Right ventricle myocardium inferior (tissue), 1 donor: ENCODE results near the gene ACSM6. TPM values are rescaled to one million over a fixed set of nuclear protein-coding genes. Genes with fewer than 3 reads are reported as not detected.

ENCODE experiments used
- ATAC-seq: fragments of 200-7000 bp; cut with Tn5 transposase; one replicate; pipeline ENCODE4 v1.9.1; 2020; ENCODE audit warnings: mild to moderate bottlenecking, moderate library complexity
- DNase-seq: peaks from one replicate; pipeline ENCODE4 v3.0.0; 2021; ENCODE audit errors: missing footprints
- intact Hi-C: fragments of 100-400 bp; cut with DNase I; formaldehyde crosslinking; loops from one replicate; pipeline ENCODE4 v1.11.0; 2022
- total RNA-seq: library from RNA; stranded (reverse); fragmentation: NEBNext Ultra II Directional; extraction: Animal tissue kit (Norgen Biotek cat#: 25700); gene quantifications from one replicate; pipeline ENCODE4 v1.2.1, GENCODE V29; 2021
- donor health status: DM: no; HTN: yes; CAD: no; lungs with severe emphysema.

Gene ACSM6
- total RNA-seq, 1 donor from 2014 or later: not detected

GRCh38 chr10:95240811-95241210, 46.8 kb downstream of the ACSM6 start:
- DNase-seq: no peak
- no peak for ATAC-seq
- intact Hi-C loops: loop anchor here (10.0 kb wide), 1 partner anchor 364 kb away; no protein-coding TSS in a partner anchor

- DNase-seq: no peak
- peak; percentile 30 for ATAC-seq
- intact Hi-C loops: loop anchor here (10.0 kb wide), 1 partner anchor 363 kb away; no protein-coding TSS in a partner anchor
These were observed 47.5 kb downstream of the ACSM6 start for GRCh38 chr10:95241533-95241932.

- intact Hi-C loops: loop anchor here (10.0 kb wide), 1 partner anchor 362 kb away; no protein-coding TSS in a partner anchor
- DNase-seq: no peak
These were observed 48.7 kb downstream of the ACSM6 start for GRCh38 chr10:95242581-95243317.

GRCh38 chr10:95243318-95243617, 49.2 kb downstream of the ACSM6 start:
- intact Hi-C loops: loop anchor here (10.0 kb wide), 1 partner anchor 362 kb away; no protein-coding TSS in a partner anchor
- DNase-seq (no peak), ATAC-seq (no peak)

More at GRCh38 chr10:95242581-95243317, 48.7 kb downstream of the ACSM6 start:
- ATAC-seq: no peak

- intact Hi-C loops: loop anchor here (10.0 kb wide), 1 partner anchor 361 kb away; no protein-coding TSS in a partner anchor
- ATAC-seq: no peak
These were observed 50.1 kb downstream of the ACSM6 start for GRCh38 chr10:95244152-95244551.

GRCh38 chr10:95245425-95246055, 51.5 kb downstream of the ACSM6 start:
- intact Hi-C loops: loop anchor here (1.0 to 10.0 kb wide), 4 partner anchors 43 to 359 kb away; no protein-coding TSS in a partner anchor
- ATAC-seq: no peak

More at GRCh38 chr10:95244152-95244551, 50.1 kb downstream of the ACSM6 start:
- no peak for DNase-seq

GRCh38 chr10:95246582-95247051, 52.6 kb downstream of the ACSM6 start:
- peak; percentile 51 for ATAC-seq
- intact Hi-C loops: loop anchor here (1.0 to 10.0 kb wide), 4 partner anchors 42 to 358 kb away; no protein-coding TSS in a partner anchor
- peak; percentile 83 for DNase-seq

More at GRCh38 chr10:95245425-95246055, 51.5 kb downstream of the ACSM6 start:
- no peak for DNase-seq

- ATAC-seq (no peak), DNase-seq (no peak)
- intact Hi-C loops: loop anchor here (2.0 to 10.0 kb wide), 3 partner anchors 41 to 357 kb away; no protein-coding TSS in a partner anchor
These were observed 53.3 kb downstream of the ACSM6 start for GRCh38 chr10:95247200-95247880.

- no peak for DNase-seq
- peak; percentile 84 for ATAC-seq
- intact Hi-C loops: loop anchor here (2.0 to 10.0 kb wide), 3 partner anchors 41 to 357 kb away; no protein-coding TSS in a partner anchor
These were observed 54.0 kb downstream of the ACSM6 start for GRCh38 chr10:95247881-95248583.

- intact Hi-C loops: loop anchor here (10.0 kb wide), 1 partner anchor 356 kb away; no protein-coding TSS in a partner anchor
- no peak for DNase-seq
- peak; percentile 74 for ATAC-seq
These were observed 55.0 kb downstream of the ACSM6 start for GRCh38 chr10:95248989-95249388.

- ATAC-seq (no peak), DNase-seq (no peak)
- intact Hi-C loops: loop anchor here (10.0 kb wide), 1 partner anchor 355 kb away; no protein-coding TSS in a partner anchor
These were observed 55.4 kb downstream of the ACSM6 start for GRCh38 chr10:95249467-95249866.

- intact Hi-C loops: no loop called here
- DNase-seq (no peak), ATAC-seq (no peak)
These were observed 56.8 kb downstream of the ACSM6 start for GRCh38 chr10:95250856-95251255.

- intact Hi-C loops: no loop called here
- ATAC-seq: no peak
- no peak for DNase-seq
These were observed 59.0 kb downstream of the ACSM6 start for GRCh38 chr10:95253007-95253406.

- intact Hi-C loops: no loop called here
- no peak for ATAC-seq
- DNase-seq: no peak
These were observed 59.6 kb downstream of the ACSM6 start for GRCh38 chr10:95253686-95254085.

GRCh38 chr10:95254629-95255028, 60.6 kb downstream of the ACSM6 start:
- DNase-seq: no peak
- intact Hi-C loops: no loop called here
- no peak for ATAC-seq

- intact Hi-C loops: no loop called here
- DNase-seq (no peak), ATAC-seq (no peak)
These were observed 62.2 kb downstream of the ACSM6 start for GRCh38 chr10:95256268-95256667.

- no peak for DNase-seq
- intact Hi-C loops: no loop called here
- ATAC-seq: no peak
These were observed 63.8 kb downstream of the ACSM6 start for GRCh38 chr10:95257849-95258248.

GRCh38 chr10:95260397-95260881, 66.4 kb downstream of the ACSM6 start:
- no peak for DNase-seq
- ATAC-seq: peak; percentile 62
- intact Hi-C loops: no loop called here
